B cell (primary cell): Measurements from ENCODE around the gene SPATA2L. TPM values are rescaled to one million over a fixed set of nuclear protein-coding genes. Genes with fewer than 3 reads are reported as not detected.

Source experiments
- ATAC-seq: fragments of 200-7000 bp; cut with Tn5 transposase; one replicate; pipeline ENCODE4 v1.10.0; 2021; ENCODE audit warnings: low read depth, mild to moderate bottlenecking, moderate number of reproducible peaks, moderate library complexity
- CTCF ChIA-PET: fragments of 350-600 bp; sonication (Branson Sonifier 250); formaldehyde crosslinking; loops from one replicate; lab custom pipeline; 2021; ENCODE audit warnings: antibody characterized with exemption, inconsistent platforms; lab: Charles Lee
- POLR2A ChIA-PET: fragments of 350-600 bp; sonication (Branson Sonifier 250); formaldehyde crosslinking; loops from one replicate; lab custom pipeline; 2021; ENCODE audit warnings: antibody characterized with exemption; lab: Charles Lee
- DNase-seq: peaks from one replicate; pipeline ENCODE4 v3.0.0; 2013
- H2AFZ ChIP-seq: 2 replicates; pipeline ENCODE4 v1.6.1; 2012; ENCODE audit warnings: mild to moderate bottlenecking, low read depth, low read length; ENCODE audit not compliant: insufficient read depth, poor library complexity, severe bottlenecking
- H3K27ac ChIP-seq, 2 donors: 1 replicate in 1 of 2; 2 replicates in 1 of 2; pipeline ENCODE4 v1.5.1; 2012 to 2013; ENCODE audit warnings: low read length in 2 of 2, mild to moderate bottlenecking in 2 of 2, moderate library complexity in 1 of 2
- H3K27me3 ChIP-seq, 4 experiments: fragments of 200-600 bp in 1 of 4; sonication (generic) in 1 of 4; replicated peaks in 1 of 4; 1 replicate in 2 of 4; 2 replicates in 2 of 4; pipeline versions ENCODE4 v1.6.1 to v1.7.0; 2013 to 2016; ENCODE audit warnings: low read length in 3 of 4, mild to moderate bottlenecking in 2 of 4, mixed read lengths in 1 of 4, moderate library complexity in 1 of 4; ENCODE audit not compliant: insufficient read depth in 4 of 4, control insufficient read depth in 3 of 4; ENCODE audit errors: control extremely low read depth in 1 of 4
- H3K36me3 ChIP-seq, 2 experiments: replicated peaks in 1 of 2; 1 replicate in 1 of 2; 2 replicates in 1 of 2; pipeline versions ENCODE4 v1.6.1 to v1.7.1; 2013; ENCODE audit warnings: low read length in 1 of 2; ENCODE audit not compliant: insufficient read depth in 2 of 2, control insufficient read depth in 1 of 2; ENCODE audit errors: control extremely low read depth in 1 of 2, extremely low read depth in 1 of 2
- H3K4me1 ChIP-seq, 2 donors: fragments of 200-600 bp in 1 of 2; sonication (generic) in 1 of 2; 1 replicate in 1 of 2; 2 replicates in 1 of 2; pipeline versions ENCODE4 v1.5.1 to v1.6.1; 2013 to 2017; ENCODE audit warnings: low read length in 2 of 2; ENCODE audit not compliant: control insufficient read depth in 2 of 2, insufficient read depth in 2 of 2
- H3K4me2 ChIP-seq: replicated peaks from 2 replicates; pipeline ENCODE3; 2012; ENCODE audit warnings: mild to moderate bottlenecking, low read depth, low read length; ENCODE audit not compliant: poor library complexity, severe bottlenecking
- H3K4me3 ChIP-seq, 5 experiments: fragments of 200-600 bp in 1 of 5; sonication (generic) in 1 of 5; 1 replicate in 3 of 5; 2 replicates in 2 of 5; pipeline versions ENCODE4 v1.5.1 to v1.7.0; 2011 to 2016; ENCODE audit warnings: low read length in 4 of 5, mild to moderate bottlenecking in 4 of 5, low read depth in 2 of 5, control low read depth in 1 of 5, moderate library complexity in 1 of 5; ENCODE audit not compliant: insufficient read depth in 1 of 5; ENCODE audit errors: control extremely low read depth in 1 of 5, extremely low read depth in 1 of 5
- H3K79me2 ChIP-seq: fragments of 200-600 bp; sonication (generic); one replicate; pipeline ENCODE4 v1.6.0; 2016; ENCODE audit warnings: low read length; ENCODE audit not compliant: control insufficient read depth, insufficient read depth
- H3K9ac ChIP-seq: fragments of 200-600 bp; sonication (generic); 2 replicates; pipeline ENCODE4 v1.6.1; 2017; ENCODE audit warnings: mild to moderate bottlenecking, low read length, moderate library complexity
- H3K9me3 ChIP-seq, 3 donors: one replicate each; pipeline versions ENCODE4 v1.6.1 to v1.7.1; 2013; ENCODE audit warnings: low read length in 2 of 3; ENCODE audit not compliant: control insufficient read depth in 2 of 3, insufficient read depth in 1 of 3; ENCODE audit errors: control extremely low read depth in 1 of 3
- H4K20me1 ChIP-seq: 2 replicates; pipeline ENCODE4 v1.6.0; 2012; ENCODE audit warnings: mild to moderate bottlenecking, low read length; ENCODE audit not compliant: insufficient read depth, control insufficient read depth, poor library complexity, severe bottlenecking
- H3K27ac Mint-ChIP-seq: one replicate; pipeline ENCODE4 v1.8.0; 2021; ENCODE audit warnings: mixed read lengths
- H3K27me3 Mint-ChIP-seq: one replicate; pipeline ENCODE4 v1.8.0; 2021; ENCODE audit warnings: mixed read lengths
- H3K4me1 Mint-ChIP-seq: one replicate; pipeline ENCODE4 v1.8.0; 2021; ENCODE audit warnings: mixed read lengths
- H3K4me3 Mint-ChIP-seq: one replicate; pipeline ENCODE4 v1.8.0; 2021; ENCODE audit warnings: mixed read lengths
- H3K9me3 Mint-ChIP-seq: one replicate; pipeline ENCODE4 v1.8.0; 2022; ENCODE audit warnings: mixed read lengths; ENCODE audit not compliant: insufficient read depth
- EZH2 ChIP-seq: IDR thresholded peaks from 2 replicates; pipeline ENCODE4 v1.6.1; 2012; ENCODE audit warnings: borderline replicate concordance, low read depth, mild to moderate bottlenecking, moderate library complexity, low read length; ENCODE audit not compliant: insufficient read depth, poor library complexity, severe bottlenecking
- WGBS: methylation state at CpG from one replicate; pipeline ENCODE4 v1.1.5; 2013; ENCODE audit warnings: missing lambda C conversion rate; ENCODE audit not compliant: insufficient coverage; 5-methylcytosine and 5-hydroxymethylcytosine counted together
- intact Hi-C: fragments of 100-400 bp; cut with micrococcal nuclease; formaldehyde crosslinking; loops from one replicate; pipeline ENCODE4 v1.10.0; 2022
- polyA plus RNA-seq: library from polyadenylated mRNA; depleted of rRNA; stranded (reverse); fragments of >200 nt; gene quantifications from 2 replicates; pipeline ENCODE4 v1.2.3, GENCODE V29; 2012
- total RNA-seq, 2 donors: library from RNA; stranded (reverse); fragments of 120-200 nt in 1 of 2; gene quantifications; 1 replicate in 1 of 2; 2 replicates in 1 of 2; pipeline versions ENCODE4 v1.2.3 to v1.2.4, GENCODE V29; 2013 to 2022
- TF ChIP-seq, protein P1 (sequence below): fragments of 200-600 bp; IDR thresholded peaks from one replicate; pipeline ENCODE4 v1.8.0; 2022; ENCODE audit warnings: antibody characterized with exemption, mild to moderate bottlenecking

SPATA2L gene
- total and polyA plus RNA-seq, 2 donors (not counting 1 experiment from before 2014, with no cell fraction given): 16.4 to 32.1 TPM

DNA sequence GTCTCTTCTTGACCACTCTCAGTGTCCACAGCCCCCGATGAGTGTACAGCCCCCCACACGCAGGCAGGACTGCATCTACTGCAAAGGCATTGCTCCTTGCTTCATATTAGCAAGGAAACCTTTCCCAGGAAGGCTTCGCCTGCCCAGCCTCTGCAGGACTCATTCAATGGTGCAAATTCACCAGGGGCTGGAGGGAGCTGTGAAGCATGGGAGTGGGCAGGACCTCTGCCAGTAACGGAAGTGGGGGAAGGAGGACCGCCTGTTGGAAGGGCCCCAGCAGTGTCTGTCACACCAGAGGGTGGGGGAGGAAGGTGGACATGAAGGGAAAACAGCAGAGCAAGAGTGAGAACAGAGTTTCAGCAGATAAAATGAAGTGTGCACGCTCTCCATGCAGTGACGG lies 41.4 kb downstream of the SPATA2L start:
- no peaks in the 10 kb centered on the region for H3K27me3 ChIP-seq
- H3K36me3 ChIP-seq: no peaks in the 10 kb centered on the region
- no peak overlapping the region for H2AFZ ChIP-seq
- H3K4me3 ChIP-seq: no peak overlapping the region
- CTCF ChIA-PET: no interaction called here
- H3K4me1 ChIP-seq: peaks cover 14 to 20% of the 10 kb centered on the region in 2 donors
- no peak overlapping the region for H3K4me2 ChIP-seq
- H4K20me1 ChIP-seq: peaks cover 10% of the 10 kb centered on the region
- no peaks in the 10 kb centered on the region for H3K27me3 Mint-ChIP-seq
- H3K9me3 Mint-ChIP-seq: no peaks in the 10 kb centered on the region
- no peak overlapping the region for H3K27ac Mint-ChIP-seq
- peaks cover 20% of the 10 kb centered on the region for H3K4me1 Mint-ChIP-seq
- TF ChIP-seq, protein P1, sequence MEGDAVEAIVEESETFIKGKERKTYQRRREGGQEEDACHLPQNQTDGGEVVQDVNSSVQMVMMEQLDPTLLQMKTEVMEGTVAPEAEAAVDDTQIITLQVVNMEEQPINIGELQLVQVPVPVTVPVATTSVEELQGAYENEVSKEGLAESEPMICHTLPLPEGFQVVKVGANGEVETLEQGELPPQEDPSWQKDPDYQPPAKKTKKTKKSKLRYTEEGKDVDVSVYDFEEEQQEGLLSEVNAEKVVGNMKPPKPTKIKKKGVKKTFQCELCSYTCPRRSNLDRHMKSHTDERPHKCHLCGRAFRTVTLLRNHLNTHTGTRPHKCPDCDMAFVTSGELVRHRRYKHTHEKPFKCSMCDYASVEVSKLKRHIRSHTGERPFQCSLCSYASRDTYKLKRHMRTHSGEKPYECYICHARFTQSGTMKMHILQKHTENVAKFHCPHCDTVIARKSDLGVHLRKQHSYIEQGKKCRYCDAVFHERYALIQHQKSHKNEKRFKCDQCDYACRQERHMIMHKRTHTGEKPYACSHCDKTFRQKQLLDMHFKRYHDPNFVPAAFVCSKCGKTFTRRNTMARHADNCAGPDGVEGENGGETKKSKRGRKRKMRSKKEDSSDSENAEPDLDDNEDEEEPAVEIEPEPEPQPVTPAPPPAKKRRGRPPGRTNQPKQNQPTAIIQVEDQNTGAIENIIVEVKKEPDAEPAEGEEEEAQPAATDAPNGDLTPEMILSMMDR: no peak
- no peak for TF ChIP-seq EZH2
- intact Hi-C loops: no loop called here
- H3K9me3 ChIP-seq: no peaks in the 10 kb centered on the region
- ATAC-seq (no peak), DNase-seq (no peak)
- no peak overlapping the region for H3K4me3 Mint-ChIP-seq
- POLR2A ChIA-PET: no interaction called here
- WGBS: 98% methylated on average over 7 of the region's 7 CpGs
- peaks cover 35% of the 10 kb centered on the region for H3K79me2 ChIP-seq
- no peak overlapping the region for H3K27ac ChIP-seq
- H3K9ac ChIP-seq: no peak overlapping the region

GRCh38 chr16:89658221-89658879 lies 43.2 kb downstream of the SPATA2L start:
- H3K4me2 ChIP-seq: peak overlapping the region; percentile 99
- H3K27me3 ChIP-seq: no peaks in the 10 kb centered on the region
- H3K36me3 ChIP-seq: peaks cover 0 to 9% of the 10 kb centered on the region in 2 experiments
- peaks cover 49% of the 10 kb centered on the region for H3K79me2 ChIP-seq
- H3K4me1 ChIP-seq: peaks cover 14 to 20% of the 10 kb centered on the region in 2 donors
- peak overlapping the region; percentile 42 to 97 (median 96) for H3K4me3 ChIP-seq
- peak overlapping the region; percentile 92 for H3K9ac ChIP-seq
- WGBS: 30% methylated on average over 26 of the region's 27 CpGs
- peak overlapping the region; percentile 86 for H2AFZ ChIP-seq
- H4K20me1 ChIP-seq: peaks cover 22% of the 10 kb centered on the region
- intact Hi-C loops: loop anchor here (1.0 to 10.0 kb wide), 3 partner anchors 28 to 414 kb away; partner anchors contain the start of genes CDK10 and SPATA2L
- no peak for ATAC-seq
- CTCF ChIA-PET: interaction anchor here (0.6 to 1.4 kb wide), 2 partner anchors 16 to 25 kb away, joined by 3 read pairs; no protein-coding TSS in a partner anchor
- POLR2A ChIA-PET: no interaction called here
- H3K9me3 ChIP-seq: no peaks in the 10 kb centered on the region
- H3K27me3 Mint-ChIP-seq: no peaks in the 10 kb centered on the region
- no peaks in the 10 kb centered on the region for H3K9me3 Mint-ChIP-seq
- no peak for TF ChIP-seq EZH2
- TF ChIP-seq, protein P1: no peak
- peak overlapping the region; percentile 85 for H3K27ac Mint-ChIP-seq
- peak overlapping the region; percentile 30 to 88 for H3K27ac ChIP-seq
- H3K4me3 Mint-ChIP-seq: peak overlapping the region; percentile 89
- no peak for DNase-seq
- peaks cover 27% of the 10 kb centered on the region for H3K4me1 Mint-ChIP-seq
